ENCODE data around the gene SLC6A11. TPM values are rescaled to one million over a fixed set of nuclear protein-coding genes. Genes with fewer than 3 reads are reported as not detected.

SLC6A11 gene
- total RNA-seq, 4 donors from 2014 or later = not detected

- Histone ChIP-seq H3K36me3 (no peaks in the 10 kb centered on the region), H3K27me3 (no peaks in the 10 kb centered on the region), H3K27ac (no peak overlapping the region), H3K4me1 (no peaks in the 10 kb centered on the region), H3K9me3 (no peaks in the 10 kb centered on the region), H3K4me3 (replicated peaks in 1 of 3) (no peak overlapping the region)
- WGBS, 2 donors = 87 to 88% methylated on average over 9 of the region's 9 CpGs
- TF ChIP-seq POLR2A (IDR thresholded peaks at IDR 0.05) (no peak), CTCF (IDR thresholded peaks at IDR 0.05) (no peak)
- intact Hi-C loops (cut with DNase I) = no loop called here
- DNase-seq = no peak
These were observed 114.1 kb downstream of the SLC6A11 start for GRCh38 chr3:10929978-10930665.

GRCh38 chr3:10930666-10931040 lies 114.6 kb downstream of the SLC6A11 start:
- no peak for DNase-seq
- intact Hi-C loops (cut with DNase I) = no loop called here
- Histone ChIP-seq H3K27me3 (no peaks in the 10 kb centered on the region), H3K4me1 (no peaks in the 10 kb centered on the region), H3K36me3 (no peaks in the 10 kb centered on the region), H3K27ac (no peak overlapping the region), H3K4me3 (replicated peaks in 1 of 3) (no peak overlapping the region), H3K9me3 (no peaks in the 10 kb centered on the region)
- TF ChIP-seq POLR2A (IDR thresholded peaks at IDR 0.05) (no peak), CTCF (IDR thresholded peaks at IDR 0.05) (no peak)
- WGBS, 2 donors = 88% methylated on average over 8 of the region's 8 CpGs

- Histone ChIP-seq H3K36me3 (no peaks in the 10 kb centered on the region), H3K27me3 (no peaks in the 10 kb centered on the region), H3K4me3 (replicated peaks in 1 of 3) (no peak overlapping the region), H3K4me1 (no peaks in the 10 kb centered on the region), H3K27ac (no peak overlapping the region), H3K9me3 (no peaks in the 10 kb centered on the region)
- no peak for DNase-seq
- TF ChIP-seq POLR2A (IDR thresholded peaks at IDR 0.05) (no peak), CTCF (IDR thresholded peaks at IDR 0.05) (no peak)
- WGBS, 2 donors = 70 to 80% methylated on average over 7 of the region's 7 CpGs
- intact Hi-C loops (cut with DNase I) = no loop called here
These were observed 116.6 kb downstream of the SLC6A11 start for GRCh38 chr3:10932596-10932995.

GRCh38 chr3:10933021-10933420 lies 117.0 kb downstream of the SLC6A11 start:
- Histone ChIP-seq H3K9me3 (no peaks in the 10 kb centered on the region), H3K27ac (no peak overlapping the region), H3K4me3 (replicated peaks in 1 of 3) (no peak overlapping the region), H3K36me3 (no peaks in the 10 kb centered on the region), H3K27me3 (no peaks in the 10 kb centered on the region), H3K4me1 (no peaks in the 10 kb centered on the region)
- DNase-seq = no peak
- 91 to 94% methylated on average over 8 of the region's 8 CpGs for WGBS, 2 donors
- TF ChIP-seq CTCF (IDR thresholded peaks at IDR 0.05) (no peak), POLR2A (IDR thresholded peaks at IDR 0.05) (no peak)
- intact Hi-C loops (cut with DNase I) = no loop called here

- Histone ChIP-seq H3K4me1 (no peaks in the 10 kb centered on the region), H3K27ac (no peak overlapping the region), H3K4me3 (replicated peaks in 1 of 3) (no peak overlapping the region), H3K27me3 (no peaks in the 10 kb centered on the region), H3K9me3 (no peaks in the 10 kb centered on the region), H3K36me3 (no peaks in the 10 kb centered on the region)
- 78 to 96% methylated on average over 1 of the region's 1 CpG for WGBS, 2 donors
- no peak for DNase-seq
- no peak for TF ChIP-seq CTCF (IDR thresholded peaks at IDR 0.05)
- no peak for TF ChIP-seq POLR2A (IDR thresholded peaks at IDR 0.05)
- intact Hi-C loops (cut with DNase I) = no loop called here
These were observed 117.4 kb downstream of the SLC6A11 start for GRCh38 chr3:10933470-10933804.
